T1000 (cell line): ENCODE data around the gene GDPD1.
"Not testable (repeated sequence)": the region's sequence is repeated elsewhere in the genome, so short reads cannot be mapped to it uniquely, and the experiment has no call there.

Experiments
- DNase-seq: peaks from one replicate; lab custom pipeline; 2025; ENCODE audit warnings: mixed read lengths; lab: John Stamatoyannopoulos, UW

GDPD1 gene

GRCh38 chr17:59244081-59244480, 23.8 kb downstream of the GDPD1 start:
- DNase-seq = no peak

- DNase-seq = no peak
These were observed 34.4 kb downstream of the GDPD1 start for GRCh38 chr17:59254742-59255141.

GRCh38 chr17:59257101-59257500, 36.8 kb downstream of the GDPD1 start:
- no peak for DNase-seq

- DNase-seq = no peak
These were observed 40.4 kb downstream of the GDPD1 start for GRCh38 chr17:59260722-59261121.

GRCh38 chr17:59266745-59267144, 46.4 kb downstream of the GDPD1 start:
- DNase-seq = no peak

- no peak for DNase-seq
These were observed 47.5 kb downstream of the GDPD1 start for GRCh38 chr17:59267776-59268175.

GRCh38 chr17:59275618-59276017, 55.3 kb downstream of the GDPD1 start:
- no peak for DNase-seq

GRCh38 chr17:59277031-59277430, 56.7 kb downstream of the GDPD1 start:
- no peak for DNase-seq

GRCh38 chr17:59278406-59278805, 58.1 kb downstream of the GDPD1 start:
- DNase-seq = no peak

- no peak for DNase-seq
These were observed 64.0 kb downstream of the GDPD1 start for GRCh38 chr17:59284317-59284716.

- no peak for DNase-seq
These were observed 67.1 kb downstream of the GDPD1 start for GRCh38 chr17:59287452-59287851.

GRCh38 chr17:59287891-59288290, 67.6 kb downstream of the GDPD1 start:
- no peak for DNase-seq

GRCh38 chr17:59289981-59290301, 69.6 kb downstream of the GDPD1 start:
- no peak for DNase-seq

- not testable (repeated sequence) for DNase-seq
These were observed 70.1 kb downstream of the GDPD1 start for GRCh38 chr17:59290302-59290998.

- no peak for DNase-seq
These were observed 71.8 kb downstream of the GDPD1 start for GRCh38 chr17:59292174-59292523.

GRCh38 chr17:59296190-59296589, 75.9 kb downstream of the GDPD1 start:
- DNase-seq = no peak

GRCh38 chr17:59298521-59298920, 78.2 kb downstream of the GDPD1 start:
- no peak for DNase-seq

GRCh38 chr17:59299400-59300092, 79.2 kb downstream of the GDPD1 start:
- no peak for DNase-seq

- DNase-seq = no peak
These were observed 80.6 kb downstream of the GDPD1 start for GRCh38 chr17:59300941-59301340.

GRCh38 chr17:59304811-59305210, 84.5 kb downstream of the GDPD1 start:
- DNase-seq = no peak

GRCh38 chr17:59310263-59310920, 90.1 kb downstream of the GDPD1 start:
- DNase-seq = no peak

GRCh38 chr17:59311051-59311468, 90.7 kb downstream of the GDPD1 start:
- DNase-seq = peak; percentile 8

- not testable (repeated sequence) for DNase-seq
These were observed 91.2 kb downstream of the GDPD1 start for GRCh38 chr17:59311521-59311920.
